NAMALWA (cell line): ENCODE data around the gene WDTC1.

Source experiments
- DNase-seq: peaks from one replicate; pipeline ENCODE4 v3.0.0-alpha.2; 2015; ENCODE audit warnings: low spot score

Gene WDTC1

DNA sequence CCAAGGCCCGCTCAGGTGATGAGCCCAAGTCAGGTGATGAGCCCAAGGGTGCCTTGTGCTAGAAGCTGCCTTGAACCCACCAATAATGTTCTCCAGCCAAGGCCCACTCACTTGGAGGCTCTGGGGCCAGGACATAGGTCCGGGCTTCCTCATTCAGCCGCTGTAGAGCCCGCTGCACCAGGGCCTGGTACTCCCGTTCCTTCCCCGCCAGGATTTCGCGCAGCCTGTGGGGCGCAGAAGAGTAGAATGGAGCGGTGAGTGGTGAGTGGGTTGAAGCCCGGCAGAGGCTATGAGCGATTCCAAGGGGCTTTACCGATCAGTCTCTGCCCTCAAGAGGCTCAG, 121.8 kb downstream of the WDTC1 start:
- no peak for DNase-seq

DNA sequence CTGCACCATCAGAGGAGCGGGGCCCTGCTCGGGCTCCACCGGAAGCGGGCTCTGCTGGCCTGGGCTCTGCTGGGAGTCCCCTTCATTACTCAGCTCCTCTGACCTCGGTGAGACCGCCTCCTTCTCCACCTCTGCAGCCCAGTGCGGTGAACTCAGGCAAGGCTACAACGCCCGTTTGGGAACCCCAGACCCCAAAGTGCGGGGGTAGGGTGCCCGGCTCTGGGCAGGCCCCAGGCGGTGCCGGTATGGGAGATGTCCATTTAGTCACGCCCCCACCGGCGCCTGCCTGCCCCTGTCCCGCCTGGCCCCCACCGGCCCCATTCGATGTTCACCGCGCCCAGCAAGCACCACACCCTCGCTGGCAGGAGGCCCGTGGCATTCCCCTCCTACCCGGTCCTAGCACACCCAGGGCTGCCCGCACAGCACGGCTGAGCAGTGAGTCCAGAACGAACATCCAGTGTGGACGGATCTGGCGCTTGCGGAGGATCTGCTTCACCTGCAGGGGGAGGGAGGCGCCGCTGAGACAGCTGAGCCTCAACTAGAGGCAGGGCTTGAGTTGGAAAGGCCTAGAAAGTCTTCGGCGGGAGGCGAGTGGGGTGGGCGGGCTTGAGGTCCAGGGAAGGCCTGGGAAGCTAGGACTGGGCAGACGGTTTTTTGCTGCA, 122.3 kb downstream of the WDTC1 start:
- DNase-seq: no peak

- DNase-seq: peak; percentile 74
Measured at GRCh38 chr1:27357281-27358037, 123.0 kb downstream of the WDTC1 start.
